CD4-positive, alpha-beta T cell treated with Interleukin-4 for 1 hour (primary cell): ENCODE results near the gene CALN1.
"Not testable (repeated sequence)": the region's sequence is repeated elsewhere in the genome, so short reads cannot be mapped to it uniquely, and the experiment has no call there.

Experiments used
- DNase-seq, 2 donors: peaks; one replicate each; pipeline ENCODE4 v3.0.0-alpha.2; 2020 to 2022

CALN1 gene

DNA sequence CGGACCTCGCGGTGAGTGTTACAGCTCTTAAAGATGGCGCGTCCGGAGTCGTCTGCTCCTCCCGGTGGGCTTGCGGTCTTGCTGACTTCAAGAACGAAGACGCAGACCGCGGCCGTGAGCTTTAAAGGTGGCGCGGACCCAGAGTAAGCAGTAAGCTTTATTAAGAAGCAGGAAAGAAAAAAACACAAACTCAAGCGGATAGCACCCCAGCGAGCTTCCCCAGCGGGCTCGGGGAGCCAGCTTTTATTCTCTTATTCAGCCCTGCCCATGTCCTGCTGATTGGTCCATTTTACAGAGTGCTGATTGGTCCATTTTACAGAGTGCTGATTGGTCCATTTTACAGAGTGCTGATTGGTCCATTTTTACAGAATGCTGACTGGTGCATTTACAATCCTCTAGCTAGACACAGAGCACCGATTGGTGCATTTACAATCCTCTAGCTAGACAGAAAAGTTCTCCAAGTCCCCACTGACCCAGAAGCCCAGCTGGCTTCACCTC is at the start of gene CALN1:
TSS of gene CALN1 (minus strand) at position 218 of the 498 bp plus-strand sequence.
- DNase-seq: not testable (repeated sequence)

GRCh38 chr7:72453471-72453870 is 41.3 kb upstream of the CALN1 start:
- no peak for DNase-seq

GRCh38 chr7:72447465-72448204 is 35.5 kb upstream of the CALN1 start:
- no peak for DNase-seq

DNA sequence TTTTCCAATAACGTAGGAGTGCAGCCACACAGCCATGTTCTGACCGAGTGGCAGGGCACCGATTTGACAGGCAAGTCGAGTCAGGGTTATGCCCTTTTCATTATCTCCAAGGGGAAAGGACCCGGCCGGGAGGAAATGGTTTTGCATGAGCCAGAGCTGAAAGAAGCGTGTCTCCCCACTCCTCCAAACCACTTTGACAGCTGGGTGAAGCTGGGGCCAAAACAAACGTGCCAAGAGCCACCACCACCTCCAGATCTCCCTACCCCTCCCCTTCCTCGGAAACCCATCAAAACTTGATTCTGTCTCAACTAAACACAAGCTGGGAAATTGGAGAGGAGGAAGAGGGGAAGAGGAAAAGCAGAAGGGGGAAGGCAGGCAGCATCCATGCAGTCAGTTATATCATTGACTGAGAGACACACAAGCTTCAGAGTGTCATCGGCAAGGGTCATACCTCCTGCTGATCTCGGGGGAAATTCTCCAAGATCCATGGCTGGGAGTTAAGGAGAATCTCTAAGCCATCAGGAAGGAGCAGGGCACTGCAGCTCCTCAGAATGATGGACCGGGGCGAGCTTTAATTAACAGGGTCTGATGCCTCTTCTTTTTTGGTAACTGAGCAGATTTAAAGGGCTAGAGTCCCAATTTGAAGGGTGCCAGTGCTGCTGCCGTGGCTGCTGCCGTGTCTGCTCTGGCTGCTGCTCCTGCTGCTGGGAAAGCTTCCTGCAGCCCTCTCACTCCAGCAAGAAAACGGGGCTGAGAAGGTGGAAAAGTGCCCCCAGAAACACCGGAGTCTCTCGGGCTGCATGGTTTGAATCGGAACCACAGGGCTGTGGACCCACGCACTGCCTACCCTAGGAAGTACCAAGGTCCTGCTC is 34.7 kb upstream of the CALN1 start:
- DNase-seq: no peak

GRCh38 chr7:72446131-72446530 is 34.0 kb upstream of the CALN1 start:
- no peak for DNase-seq

GRCh38 chr7:72445580-72445979 is 33.4 kb upstream of the CALN1 start:
- no peak for DNase-seq

DNA sequence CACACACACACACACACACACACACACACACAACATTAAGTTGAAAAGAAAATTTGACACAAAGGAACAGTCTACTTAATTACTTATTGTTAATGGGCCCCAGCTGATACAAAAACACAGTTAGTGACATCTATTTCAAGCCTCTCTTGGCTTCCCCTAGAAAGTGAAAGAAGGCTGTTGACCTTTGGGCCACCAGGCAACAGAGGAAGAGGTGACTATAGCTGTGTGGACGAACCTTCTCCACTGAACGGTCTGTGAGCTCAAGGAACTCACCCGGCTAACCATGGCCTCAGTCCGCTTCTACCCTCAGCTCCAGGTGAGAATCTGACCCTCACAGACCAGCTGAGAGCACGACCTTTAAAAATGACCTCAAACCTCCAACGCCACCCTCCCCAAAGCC is 32.9 kb upstream of the CALN1 start:
- DNase-seq: no peak

DNA sequence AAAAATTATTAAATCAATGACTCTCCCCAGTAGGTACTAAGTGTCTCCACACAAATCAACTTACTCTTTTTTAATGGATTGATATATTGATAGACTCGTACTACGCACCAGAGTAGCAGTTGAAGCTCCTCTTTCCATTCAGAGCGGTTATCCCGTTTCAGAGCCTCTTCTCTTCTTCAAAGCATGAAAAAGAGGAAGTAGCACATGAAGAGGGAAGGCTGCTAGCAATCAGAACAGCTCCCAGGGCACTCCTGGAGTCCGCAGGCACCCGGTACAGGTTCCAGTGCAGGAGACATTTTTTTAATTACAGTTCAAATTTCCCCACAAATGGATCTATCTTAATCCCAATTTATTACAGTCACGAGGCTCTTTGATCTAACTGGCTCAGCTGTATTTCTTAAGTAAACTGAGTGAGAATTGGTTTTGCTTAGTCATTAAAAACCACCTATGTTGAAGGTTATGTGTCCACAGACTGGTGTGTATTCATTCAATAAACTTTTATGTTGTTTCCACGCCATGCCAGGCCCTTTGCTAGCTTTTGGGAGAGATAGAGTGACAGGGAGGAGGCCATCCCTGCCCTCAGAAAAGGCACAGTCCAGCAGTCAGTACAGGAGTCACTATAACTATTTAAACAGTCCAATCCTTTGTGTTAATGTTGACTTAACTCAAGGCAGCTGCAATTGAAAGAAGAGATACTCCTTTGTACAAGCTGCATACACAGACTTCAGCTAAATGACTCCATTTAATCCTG is 32.1 kb upstream of the CALN1 start:
- no peak for DNase-seq

DNA sequence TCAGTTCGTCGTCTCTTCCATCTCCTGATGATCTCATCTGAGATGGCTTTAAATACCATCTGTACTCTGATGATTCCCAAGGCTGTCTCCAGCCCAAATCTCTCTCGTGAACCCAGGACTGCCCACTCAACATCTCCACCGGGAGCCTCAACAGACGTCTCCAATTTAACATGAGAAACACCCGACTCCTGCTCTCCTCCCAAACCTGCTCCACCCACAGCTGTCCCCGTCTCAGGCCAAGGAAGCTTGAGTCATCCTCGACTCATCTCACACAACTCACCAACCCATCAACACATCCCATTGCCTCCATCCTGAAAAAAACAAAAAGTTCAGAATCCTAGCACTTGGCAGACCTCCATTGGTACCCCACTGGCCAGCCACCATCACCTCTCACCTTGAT is 29.7 kb upstream of the CALN1 start:
- no peak for DNase-seq

DNA sequence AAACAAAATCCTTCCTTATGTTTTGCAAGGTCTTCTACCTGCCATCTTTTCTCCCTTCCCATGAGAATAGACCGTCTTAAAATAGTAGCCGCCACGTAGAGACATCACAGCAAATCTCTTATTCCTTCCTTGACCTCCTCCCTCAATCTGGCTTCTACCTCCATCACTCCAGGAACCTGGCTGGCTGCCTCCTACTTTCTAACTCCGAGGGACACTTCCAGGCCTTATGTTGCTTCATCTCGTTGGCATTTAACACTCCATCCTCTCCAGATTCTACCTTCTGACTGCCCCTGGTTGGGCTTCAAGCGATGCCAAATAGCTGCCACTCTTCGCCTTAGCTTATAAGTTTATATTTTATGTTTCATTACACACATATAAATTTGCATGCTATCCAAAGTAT is 26.4 kb upstream of the CALN1 start:
- DNase-seq: no peak

GRCh38 chr7:72437610-72438009 is 25.5 kb upstream of the CALN1 start:
- DNase-seq: no peak

- no peak for DNase-seq
Measured at GRCh38 chr7:72437061-72437585, 25.0 kb upstream of the CALN1 start.

GRCh38 chr7:72435925-72436480 is 23.9 kb upstream of the CALN1 start:
- no peak for DNase-seq

GRCh38 chr7:72435366-72435765 is 23.2 kb upstream of the CALN1 start:
- no peak for DNase-seq

DNA sequence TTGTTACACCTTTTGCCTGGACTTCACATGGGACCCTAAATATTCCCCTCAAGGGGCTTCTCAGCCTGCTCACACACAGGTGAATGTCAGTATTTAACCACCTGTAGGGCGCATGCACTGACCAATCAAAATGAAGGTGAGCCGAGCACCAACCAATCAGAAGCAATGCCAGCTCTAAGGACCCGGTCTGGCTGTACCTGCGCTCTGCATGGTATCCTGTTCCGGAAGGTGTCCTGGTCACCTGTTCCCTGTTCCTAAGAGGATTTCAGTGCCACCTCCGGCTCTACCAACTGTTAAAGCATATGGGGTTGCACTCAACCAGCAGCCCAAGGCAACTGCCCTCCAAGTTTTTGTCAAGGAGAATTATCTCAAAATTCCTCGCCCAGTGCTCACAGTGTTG is 18.4 kb upstream of the CALN1 start:
- DNase-seq: no peak

- DNase-seq: no peak
Measured at GRCh38 chr7:72429316-72429715, 17.2 kb upstream of the CALN1 start.

DNA sequence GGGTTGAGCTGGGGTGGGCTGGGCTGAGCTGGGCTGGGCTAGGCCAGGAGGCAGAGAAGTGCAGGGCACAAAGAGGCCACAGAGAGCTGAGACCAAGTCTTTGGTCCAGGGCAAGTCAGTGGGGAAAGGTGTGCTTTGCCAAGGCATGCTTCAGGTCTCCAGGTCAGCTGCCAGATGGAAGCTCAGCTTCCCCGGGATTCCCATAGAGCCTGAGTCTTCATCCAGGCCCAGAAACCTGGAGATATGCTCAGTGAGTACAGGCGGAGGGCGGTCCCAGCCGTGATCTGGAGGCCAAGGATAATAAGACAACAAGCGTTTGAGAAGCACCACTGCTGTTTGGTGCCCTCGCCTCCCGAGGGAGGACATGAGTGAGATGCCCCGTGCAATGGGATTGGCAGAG is 4.7 kb upstream of the CALN1 start:
- DNase-seq: no peak

DNA sequence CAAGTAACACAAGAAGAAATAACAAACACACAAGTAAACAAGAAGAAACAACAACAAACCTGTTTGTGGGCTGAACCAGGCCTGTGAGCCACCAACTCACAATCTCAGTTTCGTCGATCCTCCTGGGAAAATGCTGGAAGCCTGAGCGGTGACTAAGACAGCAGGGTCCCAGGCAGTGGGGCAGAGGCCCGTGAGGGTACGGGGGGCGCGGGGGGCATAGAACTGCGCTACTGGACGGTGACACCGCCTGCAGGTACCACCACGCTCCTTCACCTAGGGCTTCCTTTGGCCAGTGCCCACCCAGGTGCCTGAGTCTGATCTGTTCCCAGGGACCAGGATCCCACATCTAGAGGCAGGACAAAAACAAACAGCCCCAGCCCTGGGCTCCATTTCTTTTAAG is 3.4 kb upstream of the CALN1 start:
- DNase-seq: no peak

DNA sequence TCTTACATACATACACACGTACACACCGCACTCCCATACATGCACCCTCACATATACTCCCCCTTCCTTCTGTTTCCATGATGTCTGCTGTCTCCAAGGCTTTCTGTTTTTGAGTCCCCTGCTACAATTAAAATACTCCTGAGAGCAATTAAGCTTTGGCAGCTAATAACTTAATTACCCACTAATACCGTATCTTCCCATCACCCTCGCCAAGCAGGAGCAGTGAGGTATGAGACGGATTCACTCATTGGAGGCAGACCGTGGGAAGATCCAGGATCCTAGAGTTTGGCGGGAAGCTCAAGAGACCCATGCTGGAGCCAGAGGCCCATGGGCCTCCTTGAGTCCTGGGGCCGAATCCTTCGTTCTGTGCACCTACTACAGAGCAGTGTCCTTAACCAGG is 1.7 kb upstream of the CALN1 start:
- no peak for DNase-seq

- DNase-seq: no peak
Measured at GRCh38 chr7:72413290-72413689, 1.2 kb upstream of the CALN1 start.

GRCh38 chr7:72411419-72411818 is 719 bp downstream of the CALN1 start:
- no peak for DNase-seq

DNA sequence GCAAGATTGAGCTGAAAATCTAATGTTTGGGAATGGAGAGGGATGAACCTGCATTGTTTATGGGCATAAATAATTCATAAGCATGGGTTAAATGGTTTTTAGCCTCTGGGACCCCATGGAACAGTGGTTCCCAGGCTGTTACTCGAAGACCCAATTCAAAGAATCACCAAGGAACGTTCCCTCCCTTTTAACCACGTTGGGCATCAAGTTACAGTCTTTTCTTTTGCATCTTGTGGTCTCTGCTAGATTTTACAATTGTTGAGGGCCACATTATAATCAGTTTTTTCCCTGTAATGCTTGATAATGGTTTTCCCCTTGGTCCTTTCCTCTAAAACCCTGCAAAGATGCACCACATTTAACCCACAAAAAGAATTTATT is 2.5 kb downstream of the CALN1 start:
- DNase-seq: no peak
